Heart left ventricle (tissue), 16 donors: ENCODE measurements around the gene RFC2. TPM values are rescaled to one million over a fixed set of nuclear protein-coding genes. Genes with fewer than 3 reads are reported as not detected.

Source experiments
- ATAC-seq, 4 donors: fragments of 200-7000 bp; cut with Tn5 transposase; one replicate each; pipeline ENCODE4 v1.9.1; 2020 to 2022; ENCODE audit warnings: moderate library complexity in 4 of 4, mild to moderate bottlenecking in 3 of 4, moderate number of reproducible peaks in 1 of 4
- DNase-seq, 5 donors: peaks; one replicate each; pipeline ENCODE4 v3.0.0-alpha.2; 2020
- H3K27ac ChIP-seq, 12 donors: fragments of 200-600 bp; sonication (generic) in 4 of 12; one replicate each; pipeline versions ENCODE4 v1.5.0 to v1.8.0; 2016 to 2022; ENCODE audit warnings: mild to moderate bottlenecking in 2 of 12
- H3K27me3 ChIP-seq, 9 donors: fragments of 200-600 bp; sonication (generic) in 2 of 9; one replicate each; pipeline versions ENCODE4 v1.5.1 to v1.8.0; 2016 to 2022; ENCODE audit warnings: mild to moderate bottlenecking in 3 of 9
- H3K36me3 ChIP-seq, 9 donors: fragments of 200-600 bp; sonication (generic) in 2 of 9; one replicate each; pipeline versions ENCODE4 v1.5.0 to v1.8.0; 2018 to 2022; ENCODE audit warnings: mild to moderate bottlenecking in 2 of 9
- H3K4me1 ChIP-seq, 12 donors: fragments of 200-600 bp; sonication (generic) in 4 of 12; one replicate each; pipeline versions ENCODE4 v1.5.0 to v1.8.0; 2016 to 2022; ENCODE audit warnings: mild to moderate bottlenecking in 3 of 12
- H3K4me3 ChIP-seq, 12 donors: fragments of 200-600 bp; sonication (generic) in 4 of 12; one replicate each; pipeline versions ENCODE4 v1.5.0 to v1.8.0; 2017 to 2022; ENCODE audit warnings: mild to moderate bottlenecking in 9 of 12, moderate library complexity in 4 of 12
- H3K9me3 ChIP-seq, 12 donors: fragments of 200-600 bp; sonication (generic) in 4 of 12; one replicate each; pipeline versions ENCODE4 v1.5.0 to v1.8.0; 2016 to 2022; ENCODE audit warnings: mild to moderate bottlenecking in 1 of 12
- CTCF ChIP-seq, 12 donors: fragments of 200-600 bp; sonication (generic) in 4 of 12; IDR thresholded peaks; one replicate each; pipeline versions ENCODE4 v1.5.0 to v1.8.0; 2018 to 2022; ENCODE audit warnings: antibody characterized with exemption in 12 of 12, mild to moderate bottlenecking in 5 of 12
- POLR2A ChIP-seq, 2 donors: fragments of 450-650 bp; IDR thresholded peaks; one replicate each; pipeline ENCODE4 v1.6.1; 2017; ENCODE audit warnings: antibody characterized with exemption in 2 of 2, mild to moderate bottlenecking in 2 of 2, moderate library complexity in 2 of 2
- WGBS, 4 donors: extraction: QIAGEN DNeasy Blood & Tissue Kit in 2 of 4; methylation state at CpG; one replicate each; pipeline versions ENCODE4 v1.1.5 to v1.1.7; 2013 to 2018; 5-methylcytosine and 5-hydroxymethylcytosine counted together
- intact Hi-C, 10 donors: fragments of 100-400 bp; cut with DNase I; formaldehyde crosslinking; loops; one replicate each; pipeline versions ENCODE4 v1.11.1 to v1.14.2; 2022
- polyA plus RNA-seq, 2 donors: library from polyadenylated mRNA; stranded (reverse); fragments of 200-250 nt; gene quantifications; one replicate each; pipeline ENCODE4 v1.2.3, GENCODE V29; 2013
- total RNA-seq, 9 donors: library from RNA; depleted of rRNA in 2 of 9; stranded (reverse); fragments of >200 nt in 2 of 9; fragmentation: NEBNext Ultra II Directional in 3 of 9; extraction: Animal tissue kit (Norgen Biotek cat#: 25700) in 3 of 9; gene quantifications; one replicate each; pipeline versions ENCODE4 v1.1.0 to v1.2.4, GENCODE V29; 2016 to 2023
- donor health status: ischemic (EF 13 %, LVEDD 7.1; RV severe dilation, severe dysfunction).
- donor health status: healthy with polysubstance abuse.
- donor health status: DM: no; HTN: yes; CAD: no.
- donor health status: DM: no; HTN: no; CAD: no.
- donor health status: ischemic (EF 25% LVEDD 6.9; RV normal size, moderate dysfunction).
- donor health status: ischemic (EF 25% LVEDD 5.7; RV mildly dilated, moderate dysfunction).
- donor health status: healthy.
- donor health status: DM: yes; HTN: yes; CAD: no.
- donor health status: ischemic (EF 35%, LVEDD 5.7; RV mildly dilated, moderate dysfunction).
- donor health status: nonischemic (EF 11% LVEDD 7.7; RV severe dilation, severe dysfunction).
- donor health status: DM: yes; HTN: yes; CAD: no.
- donor health status: PGD.
- donor health status: ischemic (EF 29% LVEDD 5.4; RV normal size, mild dysfunction).
- donor health status: nonischemic (EF 23%, LVEDD 6.1; RV moderate dilation, normal function).

RFC2 gene
- total and polyA plus RNA-seq, 11 donors: 7.8 to 21.8 (median 12.2) TPM

- TF ChIP-seq POLR2A (IDR thresholded peaks at IDR 0.05) (no peak), CTCF (IDR thresholded peaks at IDR 0.05) (no peak)
- WGBS, 4 donors: 2 to 6% (median 4%) methylated on average over 42 to 60 of the region's 60 CpGs
- no peaks in the 10 kb centered on the region for H3K36me3 ChIP-seq
- ATAC-seq (peak in 2 of 4 donors; percentile 7 to 16), DNase-seq (peak in 3 of 5 donors; percentile 46 to 52 (median 46))
- H3K4me1 ChIP-seq: peaks cover 0 to 54% (median 35%) of the 10 kb centered on the region in 12 donors
- no peaks in the 10 kb centered on the region for H3K9me3 ChIP-seq
- intact Hi-C loops: loop anchor here in 7 of 10 donors (1.0 to 10.0 kb wide), 8 partner anchors 19 to 107 kb away; partner anchors contain the start of gene RFC2 (in 4 of the 7)
- no peaks in the 10 kb centered on the region for H3K27me3 ChIP-seq
- H3K27ac ChIP-seq: peak overlapping the region in 11 of 12 donors; percentile 57 to 92 (median 75)
- peak overlapping the region; percentile 60 to 98 (median 81) for H3K4me3 ChIP-seq
Observed at GRCh38 chr7:74289659-74290552, 35.7 kb upstream of the RFC2 start.

DNA sequence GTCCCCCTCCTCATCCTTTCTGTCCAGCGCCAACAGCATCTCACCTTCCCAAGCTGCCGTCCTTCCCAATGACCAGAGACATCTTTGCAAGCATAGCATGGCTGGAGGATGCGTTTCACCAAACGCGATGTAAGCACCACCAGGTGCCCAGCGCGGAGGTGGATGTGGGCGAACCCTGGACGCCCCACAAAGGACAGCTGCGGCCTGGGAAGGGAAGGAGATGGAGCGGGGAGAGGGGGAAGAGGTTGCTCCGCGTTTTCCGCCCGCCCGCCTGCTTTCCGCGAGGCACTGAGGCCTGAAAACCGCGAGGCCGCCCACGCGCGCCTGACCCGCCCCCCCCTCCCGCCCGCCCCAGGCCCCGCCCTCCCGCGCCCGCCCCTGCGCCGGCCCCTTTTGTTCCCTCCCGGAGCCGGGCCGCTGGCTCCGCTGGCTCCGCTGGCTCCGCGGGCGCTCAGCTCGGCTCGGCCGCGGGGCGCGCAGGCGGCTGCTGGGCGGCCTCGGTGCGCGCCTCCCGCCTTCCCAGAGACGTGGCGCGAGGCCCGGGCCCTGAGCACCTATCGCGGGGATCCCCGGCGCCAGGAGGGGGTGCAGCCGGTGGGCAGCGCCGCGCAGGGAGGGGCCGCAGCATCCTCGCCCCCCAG is 34.9 kb upstream of the RFC2 start, which contains the start of gene CLIP2:
Gene CLIP2 (plus strand): TSS at position 390 of the 641 bp plus-strand sequence. CDS start 28,140 bp downstream, outside the sequence.
- H3K4me3 ChIP-seq: peak within 1 kb of the TSS; percentile 60 to 98 (median 81)
- DNase-seq (peak; percentile 82 to 91 (median 87)), ATAC-seq (peak; percentile 78 to 93 (median 90))
- peak within 1 kb of the TSS in 11 of 12 donors; percentile 59 to 92 (median 75) for H3K27ac ChIP-seq
- H3K36me3 ChIP-seq: no peaks in the 10 kb centered on the region
- no peaks in the 10 kb centered on the region for H3K27me3 ChIP-seq
- TF ChIP-seq CTCF (IDR thresholded peaks at IDR 0.05) (peak in 1 of 12 donors; percentile 3), POLR2A (IDR thresholded peaks at IDR 0.05) (peak in 1 of 2 donors; percentile 39)
- no peaks in the 10 kb centered on the region for H3K9me3 ChIP-seq
- intact Hi-C loops: loop anchor here in 3 of 10 donors (1.0 to 5.0 kb wide), 4 partner anchors 18 to 108 kb away; partner anchors contain the start of gene RFC2 (in 2 of the 3)
- 0 to 3% (median 1%) methylated on average over 11 to 67 of the region's 67 CpGs for WGBS, 4 donors
- H3K4me1 ChIP-seq: peaks cover 0 to 51% (median 28%) of the 10 kb centered on the region in 12 donors

DNA sequence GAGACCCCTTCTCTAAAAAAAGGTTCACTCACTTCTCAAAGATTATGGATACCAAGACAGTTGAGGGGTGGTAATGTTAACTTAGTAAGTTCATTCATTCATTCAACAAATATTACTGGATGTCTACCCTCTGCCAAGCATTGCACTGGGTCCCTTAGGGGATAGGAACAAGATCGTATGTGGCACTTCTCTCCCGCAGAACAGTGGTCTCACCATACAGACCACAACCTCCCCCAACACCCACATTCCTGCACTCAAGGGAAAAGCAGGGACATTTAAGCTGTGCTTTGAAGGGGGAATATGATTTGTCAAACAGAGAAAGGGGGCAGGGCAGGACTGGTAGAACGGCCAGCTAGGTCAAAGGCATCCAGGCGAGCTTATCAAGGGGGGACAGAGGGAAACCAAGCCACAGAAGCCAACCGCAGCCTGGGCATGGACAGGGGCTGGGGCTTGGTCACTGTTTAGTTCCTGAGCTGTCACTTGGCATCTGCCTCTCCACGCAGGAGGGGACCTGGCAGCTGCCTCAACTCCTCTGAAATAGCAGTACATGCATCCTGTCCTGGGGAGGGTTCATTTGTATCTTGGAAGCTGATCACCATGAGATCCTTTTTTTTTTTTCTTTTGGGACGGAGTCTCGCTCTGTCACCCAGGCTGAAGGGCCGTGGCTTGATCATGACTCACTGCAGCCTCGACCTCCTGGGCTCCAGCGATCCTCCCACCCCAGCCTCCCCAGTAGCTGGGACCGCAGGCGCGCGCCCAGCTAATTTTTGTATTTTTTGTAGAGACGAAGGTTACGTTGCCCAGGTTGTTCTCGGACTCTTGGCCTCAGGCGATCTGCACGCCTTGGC is 34.1 kb upstream of the RFC2 start:
- peaks cover 0 to 42% (median 21%) of the 10 kb centered on the region in 12 donors for H3K4me1 ChIP-seq
- H3K4me3 ChIP-seq: peak overlapping the region in 11 of 12 donors; percentile 24 to 98 (median 83)
- H3K27me3 ChIP-seq: no peaks in the 10 kb centered on the region
- H3K36me3 ChIP-seq: no peaks in the 10 kb centered on the region
- peak in 2 of 4 donors; percentile 3 to 17 for ATAC-seq
- intact Hi-C loops: loop anchor here in 3 of 10 donors (5.0 kb wide), 3 partner anchors 36 to 109 kb away; partner anchors contain the start of gene RFC2 (in 2 of the 3)
- H3K27ac ChIP-seq: peak overlapping the region in 7 of 12 donors; percentile 19 to 92 (median 74)
- TF ChIP-seq POLR2A (IDR thresholded peaks at IDR 0.05): no peak
- no peak for TF ChIP-seq CTCF (IDR thresholded peaks at IDR 0.05)
- no peak for DNase-seq
- WGBS, 4 donors: 46 to 57% (median 52%) methylated on average over 20 of the region's 20 CpGs
- H3K9me3 ChIP-seq: no peaks in the 10 kb centered on the region
